Stimulated activated CD8-positive, alpha-beta memory T cell treated with anti-CD3 and anti-CD28 coated beads, Interleukin-12 subunit alpha, Interleukin-12 subunit beta, amount 100 ng/mL, for 24 hours (primary cell): ENCODE results near the gene RAB33A.
"Not testable (repeated sequence)": the region's sequence is repeated elsewhere in the genome, so short reads cannot be mapped to it uniquely, and the experiment has no call there.

Source experiments
- DNase-seq: peaks from one replicate; pipeline ENCODE4 v3.0.0-alpha.2; 2020; ENCODE audit errors: extremely low read depth

Gene RAB33A

GRCh38 chrX:130172127-130172845 lies 524 bp downstream of the RAB33A start:
- no peak for DNase-seq

- DNase-seq, result no peak
Measured at GRCh38 chrX:130173190-130173895, 1.6 kb downstream of the RAB33A start.

GRCh38 chrX:130174045-130174704 lies 2.4 kb downstream of the RAB33A start:
- DNase-seq, result no peak

- no peak for DNase-seq
Measured at GRCh38 chrX:130174937-130175336, 3.2 kb downstream of the RAB33A start.

- DNase-seq, result no peak
Measured at GRCh38 chrX:130176354-130176776, 4.6 kb downstream of the RAB33A start.

GRCh38 chrX:130176942-130177341 lies 5.2 kb downstream of the RAB33A start:
- DNase-seq, result no peak

GRCh38 chrX:130179170-130179569 lies 7.4 kb downstream of the RAB33A start:
- DNase-seq, result no peak

GRCh38 chrX:130179579-130180215 lies 7.9 kb downstream of the RAB33A start:
- no peak for DNase-seq

- no peak for DNase-seq
Measured at GRCh38 chrX:130184168-130184567, 12.4 kb downstream of the RAB33A start.

GRCh38 chrX:130184857-130185256 lies 13.1 kb downstream of the RAB33A start:
- no peak for DNase-seq

- DNase-seq, result no peak
Measured at GRCh38 chrX:130186651-130187050, 14.9 kb downstream of the RAB33A start.

- no peak for DNase-seq
Measured at GRCh38 chrX:130190801-130191200, 19.0 kb downstream of the RAB33A start.

- no peak for DNase-seq
Measured at GRCh38 chrX:130196466-130196865, 24.7 kb downstream of the RAB33A start.

- no peak for DNase-seq
Measured at GRCh38 chrX:130197464-130197863, 25.7 kb downstream of the RAB33A start.

- no peak for DNase-seq
Measured at GRCh38 chrX:130204647-130205046, 32.9 kb downstream of the RAB33A start.

- no peak for DNase-seq
Measured at GRCh38 chrX:130211415-130212186, 39.8 kb downstream of the RAB33A start.

- DNase-seq, result no peak
Measured at GRCh38 chrX:130212371-130212770, 40.6 kb downstream of the RAB33A start.

- no peak for DNase-seq
Measured at GRCh38 chrX:130213376-130213775, 41.6 kb downstream of the RAB33A start.

- DNase-seq, result no peak
Measured at GRCh38 chrX:130216320-130216719, 44.6 kb downstream of the RAB33A start.

GRCh38 chrX:130224810-130225209 lies 53.0 kb downstream of the RAB33A start:
- no peak for DNase-seq

GRCh38 chrX:130228871-130229270 lies 57.1 kb downstream of the RAB33A start:
- DNase-seq, result no peak

GRCh38 chrX:130231184-130231583 lies 59.4 kb downstream of the RAB33A start:
- DNase-seq, result not testable (repeated sequence)
